H1 (cell line): Measurements from ENCODE around the gene SERPINE2. TPM values are rescaled to one million over a fixed set of nuclear protein-coding genes. Genes with fewer than 3 reads are reported as not detected.

ENCODE experiments used
- CTCF ChIA-PET: fragments of 300-600 bp; sonication (Branson Sonifier 250); formaldehyde crosslinking; loops from one replicate; lab custom pipeline; 2021; ENCODE audit not compliant: partially characterized antibody; lab: Charles Lee
- POLR2A ChIA-PET: fragments of 300-600 bp; sonication (Branson Sonifier 250); formaldehyde crosslinking; loops from one replicate; lab custom pipeline; 2021; ENCODE audit warnings: inconsistent platforms; ENCODE audit not compliant: partially characterized antibody; lab: Charles Lee
- DNase-seq, 2 experiments: peaks; one replicate each; pipeline versions ENCODE4 v3.0.0 to v3.0.0-alpha.2; 2010 to 2022; ENCODE audit warnings: low spot score in 2 of 2, low read depth in 1 of 2, mixed read lengths in 1 of 2
- FAIRE-seq: peaks from 2 replicates; lab custom pipeline; 2011; peaks lifted over from hg19 to GRCh38; lab: Jason Lieb, UNC
- H2AFZ ChIP-seq: 2 replicates; pipeline ENCODE4 v1.8.1; 2012; ENCODE audit warnings: low read length, inconsistent platforms
- H2AK5ac ChIP-seq: 2 replicates; pipeline ENCODE4 v1.6.1; 2013; ENCODE audit warnings: low read depth, low read length
- H2BK120ac ChIP-seq: replicated peaks from 2 replicates; pipeline ENCODE3; 2013; ENCODE audit warnings: low read depth, low read length, inconsistent platforms
- H2BK12ac ChIP-seq: 2 replicates; pipeline ENCODE4 v1.6.1; 2013; ENCODE audit warnings: low read depth, low read length
- H2BK15ac ChIP-seq: 2 replicates; pipeline ENCODE4 v1.6.1; 2013; ENCODE audit warnings: low read length
- H2BK20ac ChIP-seq: 2 replicates; pipeline ENCODE4 v1.6.1; 2013; ENCODE audit warnings: low read length
- H2BK5ac ChIP-seq: 2 replicates; pipeline ENCODE4 v1.6.1; 2013; ENCODE audit warnings: low read depth, low read length
- H3K14ac ChIP-seq: 2 replicates; pipeline ENCODE4 v1.6.1; 2013; ENCODE audit warnings: inconsistent platforms; ENCODE audit not compliant: insufficient read length
- H3K18ac ChIP-seq: 2 replicates; pipeline ENCODE4 v1.6.1; 2013; ENCODE audit warnings: low read length; ENCODE audit errors: extremely low read depth
- H3K23ac ChIP-seq: 2 replicates; pipeline ENCODE4 v1.6.1; 2013; ENCODE audit warnings: inconsistent platforms; ENCODE audit not compliant: insufficient read length
- H3K23me2 ChIP-seq: 2 replicates; pipeline ENCODE4 v1.6.1; 2013; ENCODE audit warnings: low read depth, low read length
- H3K27ac ChIP-seq: 2 replicates; pipeline ENCODE4 v1.6.1; 2011; ENCODE audit warnings: low read depth, low read length, inconsistent platforms
- H3K27me3 ChIP-seq, 4 experiments: replicated peaks in 1 of 4; 1 replicate in 1 of 4; 2 replicates in 3 of 4; pipeline versions ENCODE4 v1.6.1 to v1.8.1; 2011 to 2013; ENCODE audit warnings: low read length in 3 of 4, mild to moderate bottlenecking in 3 of 4, inconsistent platforms in 2 of 4, mixed read lengths in 2 of 4, moderate library complexity in 1 of 4; ENCODE audit not compliant: control insufficient read depth in 3 of 4, insufficient read depth in 3 of 4; ENCODE audit errors: extremely low read depth in 1 of 4
- H3K36me3 ChIP-seq, 4 experiments: 2 replicates each; pipeline versions ENCODE4 v1.6.1 to v1.8.1; 2011 to 2013; ENCODE audit warnings: mild to moderate bottlenecking in 4 of 4, low read length in 3 of 4, moderate library complexity in 2 of 4, control low read depth in 1 of 4, inconsistent platforms in 1 of 4; ENCODE audit not compliant: insufficient read depth in 4 of 4, control insufficient read depth in 2 of 4
- H3K4ac ChIP-seq: replicated peaks from 2 replicates; pipeline ENCODE3; 2013; ENCODE audit warnings: low read length, low read depth, mixed read lengths, inconsistent platforms; ENCODE audit not compliant: insufficient read length
- H3K4me1 ChIP-seq, 4 experiments: replicated peaks in 1 of 4; 1 replicate in 1 of 4; 2 replicates in 3 of 4; pipeline versions ENCODE4 v1.6.1 to v1.8.1; 2011 to 2013; ENCODE audit warnings: low read length in 3 of 4, inconsistent platforms in 2 of 4, mixed read lengths in 1 of 4; ENCODE audit not compliant: insufficient read depth in 4 of 4, control insufficient read depth in 3 of 4
- H3K4me2 ChIP-seq, 2 experiments: 2 replicates each; pipeline versions ENCODE4 v1.6.1 to v1.8.1; 2011 to 2013; ENCODE audit warnings: low read depth in 2 of 2, low read length in 2 of 2, control low read depth in 1 of 2, inconsistent platforms in 1 of 2, mild to moderate bottlenecking in 1 of 2; ENCODE audit not compliant: insufficient read depth in 1 of 2
- H3K4me3 ChIP-seq, 4 experiments: fragments of 200-600, 300-600 bp in 1 of 4; sonication (generic), shearing (Covaris generic), sonication (Bioruptor Twin) in 1 of 4; 2 replicates each; pipeline versions ENCODE4 v1.5.1 to v1.8.1; 2011 to 2016; ENCODE audit warnings: low read length in 4 of 4, low read depth in 3 of 4, control low read depth in 2 of 4, inconsistent platforms in 2 of 4, mild to moderate bottlenecking in 2 of 4, mixed read lengths in 1 of 4, moderate library complexity in 1 of 4; ENCODE audit not compliant: insufficient read depth in 2 of 4; ENCODE audit errors: extremely low read depth in 1 of 4
- H3K56ac ChIP-seq: replicated peaks from 2 replicates; pipeline ENCODE3; 2013; ENCODE audit warnings: low read depth, mild to moderate bottlenecking, mixed read lengths, low read length, inconsistent platforms; ENCODE audit not compliant: insufficient read length
- H3K79me1 ChIP-seq: 2 replicates; pipeline ENCODE4 v1.6.1; 2013; ENCODE audit warnings: low read depth, low read length, control low read depth
- H3K79me2 ChIP-seq, 2 experiments: 2 replicates each; pipeline versions ENCODE4 v1.6.1 to v1.8.1; 2012 to 2013; ENCODE audit warnings: low read length in 2 of 2, mild to moderate bottlenecking in 2 of 2, inconsistent platforms in 1 of 2; ENCODE audit not compliant: insufficient read depth in 2 of 2, control insufficient read depth in 1 of 2
- H3K9ac ChIP-seq, 4 experiments: replicated peaks in 1 of 4; 1 replicate in 1 of 4; 2 replicates in 3 of 4; pipeline versions ENCODE4 v1.6.1 to v1.8.1; 2011 to 2013; ENCODE audit warnings: low read depth in 3 of 4, low read length in 3 of 4, control low read depth in 2 of 4, mild to moderate bottlenecking in 2 of 4, moderate library complexity in 2 of 4, inconsistent platforms in 1 of 4; ENCODE audit errors: extremely low read depth in 1 of 4
- H3K9me3 ChIP-seq, 2 experiments: 2 replicates each; pipeline versions ENCODE4 v1.6.1 to v1.8.1; 2012 to 2013; ENCODE audit warnings: mild to moderate bottlenecking in 2 of 2, moderate library complexity in 2 of 2, control low read depth in 1 of 2, inconsistent platforms in 1 of 2, low read depth in 1 of 2, low read length in 1 of 2, mixed read lengths in 1 of 2; ENCODE audit not compliant: insufficient read depth in 2 of 2
- H4K20me1 ChIP-seq, 2 experiments: replicated peaks in 1 of 2; 2 replicates each; pipeline versions ENCODE3 to v1.8.1; 2011 to 2013; ENCODE audit warnings: inconsistent platforms in 2 of 2, low read length in 2 of 2, mild to moderate bottlenecking in 1 of 2; ENCODE audit not compliant: insufficient read depth in 2 of 2, control insufficient read depth in 1 of 2
- H4K5ac ChIP-seq: 2 replicates; pipeline ENCODE4 v1.6.1; 2013; ENCODE audit warnings: low read length, low read depth, mixed read lengths, inconsistent platforms; ENCODE audit not compliant: insufficient read length
- H4K8ac ChIP-seq: 2 replicates; pipeline ENCODE4 v1.8.0; 2013; ENCODE audit warnings: mild to moderate bottlenecking, moderate library complexity, low read length, inconsistent platforms; ENCODE audit not compliant: insufficient read depth; ENCODE audit errors: extremely low read depth
- H4K91ac ChIP-seq: replicated peaks from 2 replicates; pipeline ENCODE3; 2013; ENCODE audit warnings: low read length, mixed read lengths, inconsistent platforms; ENCODE audit not compliant: insufficient read length
- ASH2L ChIP-seq: fragments of 200-600, 300-600 bp; sonication (generic); IDR thresholded peaks from one replicate; pipeline ENCODE4 v1.7.1; 2017; ENCODE audit warnings: low read length
- CBX8 ChIP-seq: fragments of 300-800, 300-1000 bp; sonication (generic); IDR thresholded peaks from 2 replicates; pipeline ENCODE4 v1.7.1; 2016; ENCODE audit warnings: low read depth, low read length, borderline replicate concordance
- CTBP2 ChIP-seq: IDR thresholded peaks from 2 replicates; pipeline ENCODE4 v1.7.0; 2011; ENCODE audit warnings: borderline replicate concordance, mild to moderate bottlenecking, moderate library complexity, mixed read lengths, low read length; ENCODE audit not compliant: insufficient read depth, insufficient read length
- EGR1 ChIP-seq: IDR thresholded peaks from 2 replicates; pipeline ENCODE4 v1.6.1; 2011; ENCODE audit warnings: low read depth, low read length, borderline replicate concordance
- EP300 ChIP-seq, 2 experiments: IDR thresholded peaks; 1 replicate in 1 of 2; 2 replicates in 1 of 2; pipeline ENCODE4 v1.6.1; 2011 to 2012; ENCODE audit warnings: low read depth in 2 of 2, low read length in 2 of 2, mild to moderate bottlenecking in 2 of 2, borderline replicate concordance in 1 of 2, inconsistent platforms in 1 of 2, moderate library complexity in 1 of 2
- EZH2 ChIP-seq: fragments of 200-600 bp; sonication (generic); IDR thresholded peaks from 2 replicates; pipeline ENCODE4 v1.7.1; 2012; ENCODE audit warnings: low read depth, mild to moderate bottlenecking, moderate library complexity, low read length, inconsistent platforms; ENCODE audit not compliant: severe bottlenecking
- HDAC2 ChIP-seq, 2 experiments: fragments of 300-600 bp in 1 of 2; sonication (generic) in 1 of 2; IDR thresholded peaks; 2 replicates each; pipeline ENCODE4 v1.6.1; 2011 to 2012; ENCODE audit warnings: low read depth in 2 of 2, low read length in 2 of 2, mild to moderate bottlenecking in 2 of 2, moderate library complexity in 2 of 2, borderline replicate concordance in 1 of 2, inconsistent platforms in 1 of 2
- KDM4A ChIP-seq: IDR thresholded peaks from one replicate; pipeline ENCODE4 v1.7.1; 2012; ENCODE audit warnings: low read depth, mild to moderate bottlenecking, moderate library complexity, low read length, inconsistent platforms; ENCODE audit not compliant: severe bottlenecking
- RAD21 ChIP-seq, 2 experiments: IDR thresholded peaks in 1 of 2; conservative IDR thresholded peaks in 1 of 2; 2 replicates each; pipeline ENCODE4 v1.6.1; 2011; ENCODE audit warnings: low read depth in 2 of 2, low read length in 2 of 2, improper control_type of control experiment in 1 of 2, inconsistent platforms in 1 of 2, mild to moderate bottlenecking in 1 of 2, moderate library complexity in 1 of 2
- SP1 ChIP-seq: IDR thresholded peaks from 2 replicates; pipeline ENCODE4 v1.6.1; 2011; ENCODE audit warnings: low read depth, low read length
- TAF7 ChIP-seq: optimal IDR thresholded peaks from 2 replicates; pipeline ENCODE3; 2011; ENCODE audit warnings: low read depth, mild to moderate bottlenecking, inconsistent platforms, low read length, moderate library complexity, borderline replicate concordance
- WGBS, 2 experiments: shearing (Covaris generic) in 1 of 2; methylation state at CpG; one replicate each; pipeline versions ENCODE4 v1.1.6 to v1.1.7; 2013 to 2015; ENCODE audit warnings: low lambda C conversion rate in 2 of 2, mixed read lengths in 2 of 2, inconsistent platforms in 1 of 2, low coverage in 1 of 2, missing lambda C conversion rate in 1 of 2; ENCODE audit not compliant: insufficient replicate concordance in 2 of 2, insufficient coverage in 1 of 2, insufficient read length in 1 of 2; ENCODE audit errors: extremely low coverage in 1 of 2, missing lambda C conversion rate in 1 of 2; 5-methylcytosine and 5-hydroxymethylcytosine counted together
- polyA plus RNA-seq, 7 experiments: library from polyadenylated mRNA; depleted of rRNA in 3 of 7; stranded (reverse) in 5 of 7; unstranded in 2 of 7; fragments of >200 nt in 5 of 7; fragments of 200-250 nt in 2 of 7; gene quantifications; 1 replicate in 5 of 7; 2 replicates in 1 of 7; 4 replicates in 1 of 7; pipeline versions ENCODE4 v1.2.1 to v1.2.3, GENCODE V29; 2011 to 2013; ENCODE audit warnings: missing spikeins in 2 of 7, mixed read lengths in 2 of 7
- total RNA-seq: library from RNA; stranded (reverse); fragmentation: NEBNext Ultra II Directional; extraction: Animal tissue kit (Norgen Biotek cat#: 25700); gene quantifications from 2 replicates; pipeline ENCODE4 v1.2.1, GENCODE V29; 2021

The SERPINE2 gene
- total and polyA plus RNA-seq, 2 of the 8 experiments (the other 6 are each of a cell fraction or from before 2014, with no cell fraction given) = 26.2 to 76.0 TPM

DNA sequence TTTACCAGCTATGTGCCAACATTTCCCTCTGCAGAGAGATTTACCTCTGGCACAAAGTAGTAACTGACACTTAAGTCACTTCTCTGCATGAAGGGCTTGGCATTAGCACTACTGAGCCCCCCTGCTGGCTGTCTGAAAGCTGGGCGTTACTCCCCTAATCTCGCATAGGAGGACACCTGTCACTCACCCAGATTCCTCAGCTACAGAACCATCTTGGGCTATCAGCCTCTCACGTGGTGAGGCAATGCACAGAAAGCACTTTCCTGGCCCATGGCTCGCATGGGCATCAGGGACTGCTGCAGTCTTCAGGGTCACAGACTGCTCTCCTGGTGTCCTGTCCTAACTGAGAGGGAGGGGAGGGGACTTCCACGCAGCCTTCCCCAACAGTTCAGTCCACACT, 12.0 kb downstream of the SERPINE2 start:
- peaks cover 0 to 5% (median 2%) of the 10 kb centered on the region in 4 experiments; a peak in 2 of 7 replicates for H3K27me3 ChIP-seq
- no peak overlapping the region for H3K27ac ChIP-seq
- H3K14ac ChIP-seq = no peak overlapping the region
- no peaks in the 10 kb centered on the region; the same call in 1 of the 2 replicates for H3K79me1 ChIP-seq
- H3K4ac ChIP-seq = no peak overlapping the region
- peaks cover 0 to 24% of the 10 kb centered on the region in 2 experiments; a peak in 1 of 4 replicates for H3K79me2 ChIP-seq
- CTCF ChIA-PET = interaction anchor here (0.9 to 3.1 kb wide), 6 partner anchors 9 to 55 kb away, joined by 3 to 13 read pairs (median 6); no protein-coding TSS in a partner anchor
- H3K56ac ChIP-seq = no peak overlapping the region
- H3K9ac ChIP-seq = no peak overlapping the region
- H2AFZ ChIP-seq = no peak overlapping the region
- peak overlapping the region; percentile 23 to 29; a peak in 3 of 4 replicates for H3K4me2 ChIP-seq
- no peak overlapping the region for H2BK20ac ChIP-seq
- peak overlapping the region in 1 of 4 experiments; percentile 25; a peak in 1 of 8 replicates for H3K4me3 ChIP-seq
- no peak overlapping the region for H4K5ac ChIP-seq
- H2BK15ac ChIP-seq = no peak overlapping the region
- 0 out of 2 replicates have a peak overlapping the region, but pooled peaks have one; percentile 1 for H2AK5ac ChIP-seq
- 25% methylated on average over 5 of the region's 5 CpGs; no CpG with 5 or more reads in 1 of the 2 experiments for WGBS, 2 experiments
- peaks cover 5 to 29% (median 21%) of the 10 kb centered on the region in 4 experiments for H3K4me1 ChIP-seq
- peaks cover 2 to 15% of the 10 kb centered on the region in 2 experiments for H4K20me1 ChIP-seq
- 0 out of 2 replicates have a peak overlapping the region, but pooled peaks have one; percentile 44 for H3K18ac ChIP-seq
- H4K91ac ChIP-seq = no peak overlapping the region
- DNase-seq (peak; percentile 83 to 86), FAIRE-seq (peak; percentile 98)
- no peak overlapping the region for H2BK5ac ChIP-seq
- H3K23ac ChIP-seq = no peak overlapping the region
- H2BK12ac ChIP-seq = 0 out of 2 replicates have a peak overlapping the region, but pooled peaks have one; percentile 10
- POLR2A ChIA-PET = interaction anchor here (0.7 to 1.3 kb wide), 5 partner anchors 8 to 17 kb away, joined by 3 to 5 read pairs (median 4); no protein-coding TSS in a partner anchor
- no peaks in the 10 kb centered on the region for H3K23me2 ChIP-seq
- H2BK120ac ChIP-seq = no peak overlapping the region
- no peak overlapping the region for H4K8ac ChIP-seq
- peaks cover 0 to 7% (median 2%) of the 10 kb centered on the region in 4 experiments; a peak in 2 of 8 replicates for H3K36me3 ChIP-seq
- no peaks in the 10 kb centered on the region for H3K9me3 ChIP-seq
- TF ChIP-seq CTBP2 = no peak
- TF ChIP-seq KDM4A = no peak
- peak in 1 of 2 experiments; percentile 20; a peak in 1 of 3 replicates for TF ChIP-seq EP300 (IDR thresholded peaks at IDR 0.05; ENCODE audit: borderline replicate concordance in 1 of 2, low read depth in 2 of 2, low read length in 2 of 2)
- TF ChIP-seq EGR1 = no peak
- no peak for TF ChIP-seq TAF7
- no peak for TF ChIP-seq CBX8
- TF ChIP-seq ASH2L = no peak
- TF ChIP-seq EZH2 = no peak
- TF ChIP-seq HDAC2 (IDR thresholded peaks at IDR 0.05; ENCODE audit: borderline replicate concordance in 1 of 2, low read depth in 2 of 2, low read length in 2 of 2) = no peak; a peak in 1 of 4 replicates
- no peak for TF ChIP-seq RAD21 (IDR thresholded peaks at IDR 0.05 in 1 of 2, conservative IDR thresholded peaks at IDR 0.05 in 1 of 2; ENCODE audit: low read depth in 2 of 2, low read length in 2 of 2)
- TF ChIP-seq SP1 = peak; percentile 76
